Stimulated activated CD4-positive, alpha-beta T cell treated with anti-CD3 and anti-CD28 coated beads, Interleukin-1b, Interleukin-23, amount 100 ng/mL, for 24 hours (primary cell): ENCODE data around the gene CD33.
"Not testable (repeated sequence)": the region's sequence is repeated elsewhere in the genome, so short reads cannot be mapped to it uniquely, and the experiment has no call there.

ENCODE experiments used
- DNase-seq, 4 experiments: peaks; one replicate each; pipeline ENCODE4 v3.0.0-alpha.2; 2020; ENCODE audit warnings: low read depth in 4 of 4, low spot score in 1 of 4

Gene CD33

GRCh38 chr19:51224898-51225393, at the start of gene CD33:
Gene CD33, plus strand, starts transcription at chr19:51225080. Its CDS starts 39 bp downstream, at chr19:51225119.
- not testable (repeated sequence) for DNase-seq

GRCh38 chr19:51179256-51179655, 45.6 kb upstream of the CD33 start:
- DNase-seq, result no peak

- no peak for DNase-seq
Measured at GRCh38 chr19:51181377-51181912, 43.4 kb upstream of the CD33 start.

GRCh38 chr19:51181913-51182419, 42.9 kb upstream of the CD33 start:
- peak in 1 of 4 experiments; percentile 22 for DNase-seq

GRCh38 chr19:51183629-51184028, 41.3 kb upstream of the CD33 start:
- DNase-seq, result no peak

- no peak for DNase-seq
Measured at GRCh38 chr19:51185069-51185867, 39.6 kb upstream of the CD33 start.

- no peak for DNase-seq
Measured at GRCh38 chr19:51185868-51186215, 39.0 kb upstream of the CD33 start.

- DNase-seq, result no peak
Measured at GRCh38 chr19:51186323-51186722, 38.6 kb upstream of the CD33 start.

GRCh38 chr19:51187395-51188226, 37.3 kb upstream of the CD33 start:
- no peak for DNase-seq

- no peak for DNase-seq
Measured at GRCh38 chr19:51188227-51188559, 36.7 kb upstream of the CD33 start.

GRCh38 chr19:51192689-51193088, 32.2 kb upstream of the CD33 start:
- DNase-seq, result no peak

GRCh38 chr19:51194527-51195315, 30.2 kb upstream of the CD33 start:
- DNase-seq, result no peak

GRCh38 chr19:51195316-51195586, 29.6 kb upstream of the CD33 start:
- DNase-seq, result no peak

- DNase-seq, result no peak
Measured at GRCh38 chr19:51195616-51196015, 29.3 kb upstream of the CD33 start.

GRCh38 chr19:51196181-51196580, 28.7 kb upstream of the CD33 start:
- no peak for DNase-seq

- DNase-seq, result no peak
Measured at GRCh38 chr19:51198641-51199040, 26.2 kb upstream of the CD33 start.

GRCh38 chr19:51200071-51200666, 24.7 kb upstream of the CD33 start:
- no peak for DNase-seq

GRCh38 chr19:51201712-51202111, 23.2 kb upstream of the CD33 start:
- no peak for DNase-seq

- DNase-seq, result no peak
Measured at GRCh38 chr19:51203916-51204315, 21.0 kb upstream of the CD33 start.

GRCh38 chr19:51204321-51204720, 20.6 kb upstream of the CD33 start:
- no peak for DNase-seq

- DNase-seq, result no peak
Measured at GRCh38 chr19:51207747-51208146, 17.1 kb upstream of the CD33 start.
